Uterus (tissue), 2 donors: Measurements from ENCODE around the gene MYLK3.

Experiments
- POLR2A ChIP-seq, 2 donors: fragments of 450-650 bp; IDR thresholded peaks; one replicate each; pipeline ENCODE4 v1.6.1; 2016; ENCODE audit warnings: antibody characterized with exemption in 2 of 2, mild to moderate bottlenecking in 1 of 2, moderate library complexity in 1 of 2
- TF ChIP-seq, protein P1 (sequence below), 4 experiments: fragments of 200-600 bp in 2 of 4; fragments of 450-650 bp in 2 of 4; sonication (generic) in 2 of 4; IDR thresholded peaks; one replicate each; pipeline ENCODE4 v1.5.1; 2016 to 2019; ENCODE audit warnings: antibody characterized with exemption in 4 of 4, mild to moderate bottlenecking in 2 of 4, moderate library complexity in 1 of 4

DNA sequence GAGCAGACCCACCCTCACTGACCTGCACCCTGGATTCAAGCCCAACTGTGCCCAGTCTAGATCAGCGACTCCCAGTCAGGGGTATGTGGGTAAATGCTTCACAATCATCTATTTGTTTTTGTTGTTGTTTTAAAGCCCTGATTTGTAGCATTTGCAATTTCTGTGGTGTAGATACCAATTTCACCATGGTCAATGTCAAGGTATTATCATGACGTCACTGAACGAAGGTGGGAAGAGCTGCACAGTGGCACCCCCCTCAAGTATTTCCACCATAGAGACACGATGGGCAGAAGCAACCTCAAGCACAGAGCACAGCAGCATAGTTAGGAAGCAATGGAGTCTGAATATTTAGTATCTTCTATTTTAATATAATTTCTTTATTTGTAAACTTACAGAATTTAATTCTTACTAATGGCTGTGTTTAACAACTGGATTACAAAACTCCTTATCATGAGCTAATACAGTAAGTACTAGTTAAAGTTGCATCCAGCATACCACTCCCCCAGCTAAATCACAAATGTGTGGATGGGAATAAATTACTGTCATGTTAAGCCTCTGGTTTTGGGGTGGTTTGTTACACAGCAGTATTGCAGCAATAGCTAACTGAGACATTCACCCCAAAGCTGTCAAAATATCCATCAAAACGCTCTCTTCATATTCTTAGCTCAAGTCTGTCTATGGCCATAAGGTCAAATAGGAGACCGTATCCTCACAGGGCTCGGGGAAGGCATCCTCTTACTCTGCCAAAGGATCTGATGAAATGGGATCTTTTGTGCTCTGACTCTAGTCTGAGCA, 33.1 kb downstream of the MYLK3 start:
- TF ChIP-seq POLR2A (IDR thresholded peaks at IDR 0.05): no peak
- TF ChIP-seq, protein P1, sequence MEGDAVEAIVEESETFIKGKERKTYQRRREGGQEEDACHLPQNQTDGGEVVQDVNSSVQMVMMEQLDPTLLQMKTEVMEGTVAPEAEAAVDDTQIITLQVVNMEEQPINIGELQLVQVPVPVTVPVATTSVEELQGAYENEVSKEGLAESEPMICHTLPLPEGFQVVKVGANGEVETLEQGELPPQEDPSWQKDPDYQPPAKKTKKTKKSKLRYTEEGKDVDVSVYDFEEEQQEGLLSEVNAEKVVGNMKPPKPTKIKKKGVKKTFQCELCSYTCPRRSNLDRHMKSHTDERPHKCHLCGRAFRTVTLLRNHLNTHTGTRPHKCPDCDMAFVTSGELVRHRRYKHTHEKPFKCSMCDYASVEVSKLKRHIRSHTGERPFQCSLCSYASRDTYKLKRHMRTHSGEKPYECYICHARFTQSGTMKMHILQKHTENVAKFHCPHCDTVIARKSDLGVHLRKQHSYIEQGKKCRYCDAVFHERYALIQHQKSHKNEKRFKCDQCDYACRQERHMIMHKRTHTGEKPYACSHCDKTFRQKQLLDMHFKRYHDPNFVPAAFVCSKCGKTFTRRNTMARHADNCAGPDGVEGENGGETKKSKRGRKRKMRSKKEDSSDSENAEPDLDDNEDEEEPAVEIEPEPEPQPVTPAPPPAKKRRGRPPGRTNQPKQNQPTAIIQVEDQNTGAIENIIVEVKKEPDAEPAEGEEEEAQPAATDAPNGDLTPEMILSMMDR (IDR thresholded peaks at IDR 0.05): no peak
